Ammon's horn (tissue), 1 donor: Measurements from ENCODE around the gene KRT79.

Experiments
- DNase-seq: peaks from one replicate; pipeline ENCODE4 v3.0.0-alpha.2; 2016; ENCODE audit warnings: low spot score

KRT79 gene

GRCh38 chr12:52791271-52792184 is 42.6 kb downstream of the KRT79 start:
- DNase-seq = no peak

- no peak for DNase-seq
Observed at GRCh38 chr12:52790427-52791270, 43.5 kb downstream of the KRT79 start.

GRCh38 chr12:52789637-52790426 is 44.3 kb downstream of the KRT79 start:
- no peak for DNase-seq

DNA sequence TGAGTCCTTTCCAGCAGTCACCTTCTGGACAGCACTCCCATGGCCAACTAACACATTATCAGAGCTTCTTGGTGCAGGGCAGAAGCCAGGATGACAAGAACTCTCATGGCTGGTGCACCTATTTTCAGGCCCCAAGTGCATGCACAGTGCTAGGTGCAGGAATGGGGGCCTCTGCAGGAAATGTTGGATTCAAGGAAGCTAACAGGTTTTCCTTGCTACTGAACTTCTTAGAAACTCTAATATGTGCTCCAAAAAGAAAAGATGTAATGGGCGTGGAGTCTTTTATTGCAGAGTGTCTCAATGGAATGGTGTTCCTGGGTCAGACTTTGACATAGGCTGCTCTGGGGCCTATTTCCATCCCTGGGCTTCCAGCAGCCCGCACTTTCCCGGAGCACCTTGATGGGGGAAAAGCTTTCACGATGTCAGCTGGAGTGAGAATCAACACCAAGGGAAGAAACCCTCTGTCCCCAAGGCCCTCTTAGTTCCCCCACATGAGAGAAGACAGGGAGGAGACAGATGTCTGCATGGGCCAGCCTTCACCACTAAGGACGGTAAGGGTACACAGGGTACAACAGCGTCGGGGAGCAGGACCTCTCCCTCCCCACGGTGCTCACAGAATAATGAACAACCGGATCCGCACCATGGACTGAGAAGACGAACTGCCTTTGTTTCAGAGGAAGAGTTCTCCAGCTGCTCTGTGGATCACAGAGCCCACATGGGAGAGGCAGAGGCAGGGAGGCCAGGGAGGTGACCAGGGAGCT is 45.1 kb downstream of the KRT79 start:
- no peak for DNase-seq

- no peak for DNase-seq
Observed at GRCh38 chr12:52788192-52788875, 45.8 kb downstream of the KRT79 start.

DNA sequence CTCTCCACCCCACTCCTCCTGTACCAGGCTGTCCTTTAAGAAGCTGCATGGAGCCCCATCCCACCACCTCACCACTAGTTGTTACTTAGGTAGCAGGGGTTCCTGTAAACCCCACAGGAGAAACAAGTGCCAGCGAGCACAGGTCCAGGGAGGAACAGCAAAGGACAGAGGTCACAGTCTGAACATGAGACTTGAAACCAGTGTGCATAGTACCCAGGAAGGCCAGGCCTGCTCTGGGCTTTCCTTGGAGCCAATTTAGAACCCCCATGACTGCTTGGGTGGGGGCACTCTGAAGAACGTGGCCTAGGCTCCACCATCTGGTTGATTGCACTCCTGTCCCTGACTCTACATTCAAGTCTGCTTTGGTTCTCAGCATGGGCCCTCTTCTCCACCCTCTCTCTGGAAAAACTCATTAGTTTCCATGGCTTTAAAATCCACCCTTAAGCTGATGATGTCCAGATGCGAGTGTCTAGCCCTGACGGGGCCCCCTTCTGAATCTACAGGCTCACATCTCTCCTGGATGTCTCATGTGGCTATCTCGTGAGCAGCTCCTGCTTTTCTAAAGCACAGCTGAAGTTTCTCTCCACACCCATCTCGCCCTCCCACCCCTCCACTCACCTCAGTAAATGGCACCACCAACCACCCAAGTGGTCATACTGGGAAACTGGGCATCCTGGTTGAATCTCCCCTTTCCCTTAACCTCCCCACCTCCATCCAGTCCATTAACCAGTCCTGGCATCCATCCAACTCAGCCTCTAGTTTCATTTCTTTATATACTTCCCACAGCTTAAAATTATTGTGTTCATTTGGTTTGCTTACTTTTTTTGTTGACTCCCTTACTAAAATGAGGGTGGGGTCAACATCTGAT is 46.6 kb downstream of the KRT79 start:
- no peak for DNase-seq

DNA sequence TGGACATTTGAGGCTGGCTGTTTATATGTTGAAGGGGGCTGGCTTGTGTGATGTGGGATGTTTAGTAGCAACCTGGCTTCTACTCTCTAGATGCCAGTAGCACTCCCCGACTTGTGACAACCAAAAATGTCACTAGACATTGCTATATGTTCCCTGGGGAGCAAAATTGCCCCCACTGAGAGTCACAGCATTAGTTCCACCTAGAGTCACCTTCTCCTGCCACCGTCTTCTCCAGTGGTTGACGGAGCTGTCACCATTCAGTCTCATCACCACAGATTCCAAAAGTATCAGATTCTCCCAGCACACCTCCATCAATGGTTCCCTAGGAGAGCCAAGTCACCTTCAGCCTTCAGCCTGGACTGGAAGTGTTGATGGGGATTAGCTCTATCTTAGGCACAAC is 49.2 kb downstream of the KRT79 start:
- DNase-seq = no peak

DNA sequence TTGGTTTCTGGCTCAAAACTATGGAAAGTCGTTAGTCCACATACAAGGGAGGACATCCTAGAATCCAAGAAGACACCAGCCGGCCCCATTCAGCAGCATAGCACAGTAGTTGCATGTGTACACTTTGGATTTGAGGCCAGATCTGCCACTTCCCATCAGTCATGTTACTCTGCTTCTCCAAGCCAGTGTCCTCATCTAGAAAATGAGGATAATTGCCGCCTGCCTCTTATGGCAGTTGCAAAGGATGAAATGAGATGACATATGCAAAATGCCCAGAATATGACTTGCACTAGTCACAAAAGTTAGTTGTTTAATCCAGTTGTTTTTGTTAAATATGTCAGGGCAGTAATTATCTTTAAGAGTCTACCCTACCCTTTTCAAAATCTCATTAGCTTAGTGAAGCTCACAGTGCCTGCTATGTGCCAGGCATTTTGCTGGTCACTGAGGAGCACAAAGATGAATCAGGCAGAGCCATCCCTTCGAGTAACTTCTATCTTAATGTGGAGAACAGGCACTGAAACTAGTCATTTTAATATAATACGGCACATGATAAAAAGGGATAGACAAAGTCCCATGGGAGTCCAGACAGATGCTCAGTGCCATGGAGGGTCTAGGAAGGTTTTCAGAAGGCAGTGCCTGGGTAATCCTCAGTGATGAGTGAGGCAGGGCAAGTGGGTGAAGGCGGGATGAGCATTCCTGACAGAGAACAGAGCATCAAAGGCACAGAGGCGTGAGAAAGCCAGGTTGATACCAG is 50.4 kb downstream of the KRT79 start:
- DNase-seq = no peak

DNA sequence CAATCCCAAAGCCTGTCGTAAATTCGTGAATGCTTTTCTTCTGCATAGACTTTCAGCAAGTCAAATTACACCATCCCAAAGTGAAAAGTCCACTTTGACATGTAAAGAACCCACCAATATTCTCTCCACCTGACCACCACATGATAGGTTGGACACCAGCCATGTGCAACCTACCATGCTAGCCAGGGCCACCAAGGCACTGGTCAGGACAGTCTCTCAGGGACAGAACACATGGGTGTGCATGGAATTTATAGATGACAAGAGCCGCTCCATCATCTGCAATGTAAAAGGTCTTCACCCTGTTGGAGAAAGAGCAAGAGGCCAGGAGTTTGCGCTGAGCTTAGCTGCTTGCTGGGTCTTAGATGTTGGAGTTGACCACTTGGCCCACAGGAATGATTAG is 51.6 kb downstream of the KRT79 start:
- no peak for DNase-seq

DNA sequence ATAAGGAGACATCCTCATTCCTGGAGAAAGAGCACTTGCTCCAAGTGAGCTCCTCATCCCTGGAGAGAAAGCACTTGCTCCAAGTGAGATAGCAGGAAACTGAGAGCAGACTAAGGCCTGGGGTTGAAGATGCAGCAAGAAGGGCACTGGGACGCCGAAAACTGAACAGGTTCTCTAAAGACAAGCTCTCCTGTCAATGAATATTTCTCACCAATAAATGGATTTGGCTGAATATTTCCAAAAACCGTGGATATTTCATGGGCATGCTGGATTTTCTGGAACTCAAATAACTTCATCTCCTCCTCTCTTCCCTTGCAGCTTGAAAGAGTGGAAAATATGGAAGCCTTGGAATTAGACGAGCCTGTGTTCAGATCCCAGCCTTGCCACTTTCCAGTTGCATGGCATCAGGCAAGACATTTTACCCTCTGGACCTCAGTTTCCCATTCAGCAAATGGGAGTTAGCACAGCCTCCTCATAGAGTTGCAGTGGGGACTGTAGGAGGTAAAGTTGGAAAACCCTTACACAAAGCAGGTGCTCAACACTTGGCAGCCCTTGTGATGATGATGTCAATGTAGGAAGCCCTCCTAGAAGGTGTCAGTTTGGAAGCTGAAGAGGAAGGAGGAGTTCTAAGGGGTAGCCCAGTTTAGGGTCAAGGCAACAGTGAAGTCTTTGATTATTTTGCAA is 52.6 kb downstream of the KRT79 start:
- DNase-seq = no peak

- DNase-seq = no peak
Observed at GRCh38 chr12:52779914-52780313, 54.2 kb downstream of the KRT79 start.

- no peak for DNase-seq
Observed at GRCh38 chr12:52778833-52779232, 55.3 kb downstream of the KRT79 start.

GRCh38 chr12:52777566-52777965 is 56.5 kb downstream of the KRT79 start:
- DNase-seq = no peak

- no peak for DNase-seq
Observed at GRCh38 chr12:52776913-52777395, 57.2 kb downstream of the KRT79 start, which contains the start of gene KRT76. TSS of gene KRT76 (minus strand) at chr12:52777345. CDS start at chr12:52777291, 54 bp downstream.

GRCh38 chr12:52776435-52776834 is 57.7 kb downstream of the KRT79 start:
- DNase-seq = no peak

DNA sequence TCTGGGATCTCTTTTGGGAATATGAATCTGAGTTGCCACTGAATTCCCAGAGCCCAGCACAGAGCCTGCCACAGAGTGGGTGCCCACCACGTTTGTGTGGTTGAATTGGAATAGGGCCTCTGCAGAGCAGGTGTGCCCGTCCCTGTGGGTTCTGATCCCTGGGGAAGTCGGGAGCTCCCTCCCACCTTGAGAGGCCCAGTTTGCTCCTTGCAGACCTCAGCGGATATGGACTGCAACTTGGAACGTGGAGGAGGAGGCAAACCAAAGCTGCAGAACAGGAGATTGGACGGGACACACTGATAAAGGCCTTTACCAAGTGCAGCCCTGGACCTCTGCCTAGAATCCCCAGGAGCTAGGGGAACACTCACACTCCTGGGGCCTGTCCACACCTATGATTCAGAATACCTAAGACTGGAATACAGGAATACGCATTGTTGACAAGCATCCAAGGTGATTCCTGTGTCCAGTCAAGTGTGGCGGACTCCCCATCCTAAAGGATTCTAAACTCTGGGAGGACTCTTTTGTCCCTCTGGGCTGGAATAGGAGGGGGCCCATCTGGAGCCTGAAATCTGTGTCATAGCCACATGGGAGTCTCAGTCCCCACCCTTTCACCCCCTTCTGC is 59.4 kb downstream of the KRT79 start:
- no peak for DNase-seq

DNA sequence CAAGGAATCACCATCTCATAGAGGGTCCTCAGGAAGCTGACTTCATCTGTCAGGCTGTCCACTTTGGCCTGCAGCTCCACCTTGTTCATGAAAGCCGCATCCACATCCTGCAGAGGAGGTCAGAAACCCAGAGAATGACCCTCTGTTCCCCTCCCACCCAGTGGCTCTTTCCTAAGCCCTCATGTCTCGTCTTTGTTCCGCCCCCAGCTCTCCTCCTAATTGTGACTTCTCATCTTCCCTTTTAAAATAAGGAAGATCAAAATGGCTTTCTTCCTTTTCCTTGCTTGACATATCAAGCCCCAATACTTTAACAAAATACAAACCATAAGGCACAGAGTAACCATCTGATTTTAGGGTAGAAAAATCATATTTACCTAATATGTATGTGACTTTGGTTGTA is 61.3 kb downstream of the KRT79 start:
- DNase-seq = no peak

- DNase-seq = no peak
Observed at GRCh38 chr12:52772188-52772587, 61.9 kb downstream of the KRT79 start.
